ENCODE results near the gene C19orf81. TPM values are rescaled to one million over a fixed set of nuclear protein-coding genes. Genes with fewer than 3 reads are reported as not detected.

C19orf81 gene
- total and polyA plus RNA-seq, 4 donors = 1.3 to 2.5 (median 1.7) TPM; not detected in 1

GRCh38 chr19:50694815-50695145 is 45.5 kb downstream of the C19orf81 start:
- H3K9ac ChIP-seq (ENCODE audit: insufficient read depth in 1 of 2, low read length in 2 of 2) = no peak overlapping the region
- no peak overlapping the region for H3K27ac ChIP-seq (ENCODE audit: low read depth in 1 of 2, low read length in 1 of 2)
- H3K4me3 ChIP-seq = no peak overlapping the region
- no peaks in the 10 kb centered on the region for H3K36me3 ChIP-seq (ENCODE audit: control insufficient read depth in 4 of 4, insufficient read depth in 4 of 4, low read length in 4 of 4)
- peaks cover 0 to 6% (median 0%) of the 10 kb centered on the region in 4 donors for H3K9me3 ChIP-seq (ENCODE audit: control insufficient read depth in 4 of 4, insufficient read depth in 3 of 4, low read length in 3 of 4)
- TF ChIP-seq, protein P1, sequence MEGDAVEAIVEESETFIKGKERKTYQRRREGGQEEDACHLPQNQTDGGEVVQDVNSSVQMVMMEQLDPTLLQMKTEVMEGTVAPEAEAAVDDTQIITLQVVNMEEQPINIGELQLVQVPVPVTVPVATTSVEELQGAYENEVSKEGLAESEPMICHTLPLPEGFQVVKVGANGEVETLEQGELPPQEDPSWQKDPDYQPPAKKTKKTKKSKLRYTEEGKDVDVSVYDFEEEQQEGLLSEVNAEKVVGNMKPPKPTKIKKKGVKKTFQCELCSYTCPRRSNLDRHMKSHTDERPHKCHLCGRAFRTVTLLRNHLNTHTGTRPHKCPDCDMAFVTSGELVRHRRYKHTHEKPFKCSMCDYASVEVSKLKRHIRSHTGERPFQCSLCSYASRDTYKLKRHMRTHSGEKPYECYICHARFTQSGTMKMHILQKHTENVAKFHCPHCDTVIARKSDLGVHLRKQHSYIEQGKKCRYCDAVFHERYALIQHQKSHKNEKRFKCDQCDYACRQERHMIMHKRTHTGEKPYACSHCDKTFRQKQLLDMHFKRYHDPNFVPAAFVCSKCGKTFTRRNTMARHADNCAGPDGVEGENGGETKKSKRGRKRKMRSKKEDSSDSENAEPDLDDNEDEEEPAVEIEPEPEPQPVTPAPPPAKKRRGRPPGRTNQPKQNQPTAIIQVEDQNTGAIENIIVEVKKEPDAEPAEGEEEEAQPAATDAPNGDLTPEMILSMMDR (IDR thresholded peaks at IDR 0.05; ENCODE audit: control extremely low read depth, extremely low read depth) = no peak
- H3K27me3 ChIP-seq (ENCODE audit: control insufficient read depth in 3 of 3, insufficient read depth in 3 of 3, low read length in 2 of 3) = peaks cover 11 to 51% (median 12%) of the 10 kb centered on the region in 3 donors
- WGBS, 2 donors = 0 to 6% methylated on average over 21 to 51 of the region's 51 CpGs
- no peak for DNase-seq
- ATAC-seq (ENCODE audit: insufficient read depth, low FRiP score) = no peak
- H3K4me1 ChIP-seq (ENCODE audit: control insufficient read depth in 5 of 5, insufficient read depth in 5 of 5, low read length in 5 of 5) = no peaks in the 10 kb centered on the region

DNA sequence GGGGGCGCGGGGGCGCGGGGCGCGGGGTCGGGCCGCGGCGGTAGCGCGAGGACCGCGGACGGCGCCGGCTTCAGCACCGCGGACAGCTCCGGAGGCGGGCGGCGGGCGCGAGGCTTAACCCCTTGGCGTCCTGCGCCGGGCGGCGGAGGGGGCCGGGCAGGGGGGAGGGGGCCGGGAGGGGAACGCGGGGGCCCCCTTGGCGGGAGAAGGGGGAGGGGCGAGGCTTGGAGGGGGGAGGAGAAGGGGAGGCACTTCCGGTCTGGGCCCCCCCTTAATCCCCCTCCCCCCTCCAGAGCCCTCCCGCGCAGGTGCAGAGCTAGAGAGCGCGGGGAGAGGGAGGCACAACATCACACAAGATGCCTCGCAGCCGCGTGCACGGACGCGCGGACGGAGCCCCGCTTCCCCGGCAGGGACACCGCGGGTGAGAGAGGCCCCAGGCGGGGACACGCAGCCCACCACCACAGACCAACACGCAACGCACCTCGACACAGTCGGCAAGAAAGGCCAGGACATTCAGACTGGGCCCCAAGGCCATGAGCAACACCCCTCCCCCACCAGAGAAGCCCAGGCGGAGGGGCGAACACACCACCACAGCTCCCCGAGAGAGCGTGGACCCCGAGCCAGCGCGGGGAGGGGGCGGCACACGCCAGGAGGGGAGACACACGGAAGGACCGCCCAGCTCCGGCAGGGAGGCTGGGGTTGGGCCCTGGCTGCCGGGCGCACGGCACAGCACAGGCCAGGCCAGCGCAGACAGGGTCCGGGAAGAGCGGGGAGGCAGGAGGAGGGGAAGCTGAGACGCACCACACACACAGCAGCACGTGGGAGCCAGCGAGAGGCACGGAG is 46.2 kb downstream of the C19orf81 start:
- Histone ChIP-seq H3K9me3 (ENCODE audit: control insufficient read depth in 4 of 4, insufficient read depth in 3 of 4, low read length in 3 of 4) (peaks cover 0 to 6% (median 0%) of the 10 kb centered on the region in 4 donors), H3K36me3 (ENCODE audit: control insufficient read depth in 4 of 4, insufficient read depth in 4 of 4, low read length in 4 of 4) (no peaks in the 10 kb centered on the region), H3K4me3 (no peak overlapping the region), H3K4me1 (ENCODE audit: control insufficient read depth in 5 of 5, insufficient read depth in 5 of 5, low read length in 5 of 5) (no peaks in the 10 kb centered on the region), H3K9ac (ENCODE audit: insufficient read depth in 1 of 2, low read length in 2 of 2) (no peak overlapping the region), H3K27me3 (ENCODE audit: control insufficient read depth in 3 of 3, insufficient read depth in 3 of 3, low read length in 2 of 3) (peaks cover 11 to 49% (median 12%) of the 10 kb centered on the region in 3 donors), H3K27ac (ENCODE audit: low read depth in 1 of 2, low read length in 1 of 2) (no peak overlapping the region)
- DNase-seq (peak; percentile 38 to 49 (median 46)), ATAC-seq (ENCODE audit: insufficient read depth, low FRiP score) (no peak)
- TF ChIP-seq, protein P1 (IDR thresholded peaks at IDR 0.05; ENCODE audit: control extremely low read depth, extremely low read depth) = no peak
- 3 to 4% methylated on average over 32 to 80 of the region's 81 CpGs for WGBS, 2 donors

DNA sequence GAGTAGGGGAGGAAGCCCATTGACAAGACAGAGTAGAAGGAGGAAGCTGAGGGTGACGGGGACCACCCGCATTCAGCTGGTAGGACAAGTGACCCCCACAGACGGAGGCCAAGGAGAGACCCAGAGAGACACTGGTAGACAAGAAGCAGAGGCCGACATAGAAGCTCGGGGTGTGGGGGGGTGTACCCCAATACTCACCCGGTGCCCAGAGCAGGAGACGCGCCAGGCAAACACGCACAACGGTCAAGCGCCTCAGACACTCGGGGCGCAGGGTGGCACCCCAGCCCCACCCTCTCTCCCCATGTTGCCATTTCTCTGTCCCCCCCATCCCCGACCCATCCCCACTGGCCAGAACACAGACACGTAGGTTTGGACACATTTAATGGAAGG is 46.8 kb downstream of the C19orf81 start:
- Histone ChIP-seq H3K4me1 (ENCODE audit: control insufficient read depth in 5 of 5, insufficient read depth in 5 of 5, low read length in 5 of 5) (no peaks in the 10 kb centered on the region), H3K27me3 (ENCODE audit: control insufficient read depth in 3 of 3, insufficient read depth in 3 of 3, low read length in 2 of 3) (peaks cover 10 to 43% (median 12%) of the 10 kb centered on the region in 3 donors), H3K9ac (ENCODE audit: insufficient read depth in 1 of 2, low read length in 2 of 2) (no peak overlapping the region), H3K4me3 (no peak overlapping the region), H3K9me3 (ENCODE audit: control insufficient read depth in 4 of 4, insufficient read depth in 3 of 4, low read length in 3 of 4) (peaks cover 0 to 6% (median 0%) of the 10 kb centered on the region in 4 donors), H3K27ac (ENCODE audit: low read depth in 1 of 2, low read length in 1 of 2) (no peak overlapping the region), H3K36me3 (ENCODE audit: control insufficient read depth in 4 of 4, insufficient read depth in 4 of 4, low read length in 4 of 4) (no peaks in the 10 kb centered on the region)
- no peak for ATAC-seq (ENCODE audit: insufficient read depth, low FRiP score)
- 57 to 58% methylated on average over 14 to 15 of the region's 15 CpGs for WGBS, 2 donors
- TF ChIP-seq, protein P1 (IDR thresholded peaks at IDR 0.05; ENCODE audit: control extremely low read depth, extremely low read depth) = no peak
- no peak for DNase-seq

Data from lung (tissue), 12 donors.